HG03439 (cell line): ENCODE results near the gene ITIH1.

Experiments
- ATAC-seq: cut with Tn5 transposase; IDR thresholded peaks from one replicate; pipeline ENCODE4 v1.9.1; 2021; ENCODE audit warnings: mild to moderate bottlenecking, moderate library complexity; ENCODE audit not compliant: unreplicated experiment

The ITIH1 gene

GRCh38 chr3:52790337-52790736 lies 12.9 kb downstream of the ITIH1 start:
- no peak for ATAC-seq

DNA sequence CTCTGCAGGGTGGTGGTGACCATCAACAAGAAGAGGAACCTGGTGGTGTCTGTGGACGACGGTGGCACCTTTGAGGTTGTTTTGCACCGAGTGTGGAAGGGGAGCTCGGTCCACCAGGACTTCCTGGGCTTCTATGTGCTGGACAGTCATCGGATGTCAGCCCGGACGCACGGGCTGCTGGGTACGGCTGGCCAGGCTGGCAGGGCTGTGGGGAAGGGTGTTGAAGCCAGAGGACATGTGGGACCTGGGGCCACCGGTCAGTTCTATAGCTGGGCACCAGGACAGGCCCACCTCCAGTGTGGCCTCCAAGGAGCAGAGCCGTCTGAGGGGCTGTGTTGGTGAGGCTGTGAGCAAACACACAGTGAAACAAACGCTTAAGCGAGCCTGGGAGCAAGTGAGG lies 13.3 kb downstream of the ITIH1 start:
- ATAC-seq: no peak

GRCh38 chr3:52791366-52791765 lies 14.0 kb downstream of the ITIH1 start:
- no peak for ATAC-seq

GRCh38 chr3:52791928-52792327 lies 14.5 kb downstream of the ITIH1 start:
- ATAC-seq: no peak

DNA sequence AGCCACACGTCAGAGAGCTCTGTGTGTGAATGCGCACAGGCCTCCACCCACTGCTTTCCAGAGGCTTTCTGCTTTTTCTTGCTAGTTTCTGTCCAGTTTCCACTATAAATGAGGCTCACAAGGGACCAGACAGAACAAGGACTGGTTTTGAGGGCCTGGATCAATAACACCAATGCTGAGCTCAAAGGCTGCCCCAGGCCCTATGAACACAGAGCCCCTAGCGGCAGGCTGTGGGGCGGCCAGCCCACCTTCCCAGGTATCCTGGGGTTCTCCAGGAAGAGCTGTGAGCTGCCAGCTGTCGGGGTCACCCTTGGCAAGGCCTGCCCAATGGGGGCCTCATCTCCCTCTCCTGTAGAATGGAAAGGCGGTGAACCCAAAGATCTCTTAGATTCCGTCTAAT lies 15.0 kb downstream of the ITIH1 start:
- ATAC-seq: no peak

DNA sequence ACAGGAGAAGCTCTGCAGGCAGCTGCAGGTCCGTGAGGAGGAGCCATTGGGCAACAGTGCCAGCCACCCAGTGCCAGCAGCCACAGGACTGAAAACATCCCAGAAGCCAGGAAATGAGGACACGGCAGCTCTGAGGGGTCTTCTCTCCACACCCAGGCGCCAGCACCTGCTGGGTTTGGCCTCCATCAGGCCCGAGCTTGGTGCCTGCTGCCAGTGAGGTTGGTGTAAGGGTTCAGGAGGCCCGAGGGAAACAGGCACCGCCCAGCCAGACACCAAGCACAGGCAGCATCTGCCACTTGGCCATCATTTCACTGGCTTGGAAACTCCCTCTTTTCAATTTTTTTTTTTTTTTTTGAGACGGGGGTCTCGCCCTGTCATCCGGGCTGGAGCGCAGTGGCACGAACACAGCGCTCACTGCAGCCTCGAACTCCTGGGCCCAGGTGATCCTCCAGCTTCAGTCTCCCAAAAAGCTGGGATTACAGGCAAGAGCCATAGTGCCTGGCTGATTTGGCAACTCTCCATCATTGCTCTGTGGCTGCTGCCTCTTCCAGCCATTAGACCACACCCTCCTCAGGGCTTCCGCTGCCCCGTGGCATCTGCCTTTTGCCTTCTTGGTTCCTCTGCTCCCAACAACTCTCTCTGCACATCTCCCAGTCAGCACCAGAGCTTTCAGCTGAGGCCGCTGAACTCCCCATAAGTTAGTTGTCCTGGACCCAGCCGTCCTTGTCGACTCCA lies 15.7 kb downstream of the ITIH1 start:
- no peak for ATAC-seq

DNA sequence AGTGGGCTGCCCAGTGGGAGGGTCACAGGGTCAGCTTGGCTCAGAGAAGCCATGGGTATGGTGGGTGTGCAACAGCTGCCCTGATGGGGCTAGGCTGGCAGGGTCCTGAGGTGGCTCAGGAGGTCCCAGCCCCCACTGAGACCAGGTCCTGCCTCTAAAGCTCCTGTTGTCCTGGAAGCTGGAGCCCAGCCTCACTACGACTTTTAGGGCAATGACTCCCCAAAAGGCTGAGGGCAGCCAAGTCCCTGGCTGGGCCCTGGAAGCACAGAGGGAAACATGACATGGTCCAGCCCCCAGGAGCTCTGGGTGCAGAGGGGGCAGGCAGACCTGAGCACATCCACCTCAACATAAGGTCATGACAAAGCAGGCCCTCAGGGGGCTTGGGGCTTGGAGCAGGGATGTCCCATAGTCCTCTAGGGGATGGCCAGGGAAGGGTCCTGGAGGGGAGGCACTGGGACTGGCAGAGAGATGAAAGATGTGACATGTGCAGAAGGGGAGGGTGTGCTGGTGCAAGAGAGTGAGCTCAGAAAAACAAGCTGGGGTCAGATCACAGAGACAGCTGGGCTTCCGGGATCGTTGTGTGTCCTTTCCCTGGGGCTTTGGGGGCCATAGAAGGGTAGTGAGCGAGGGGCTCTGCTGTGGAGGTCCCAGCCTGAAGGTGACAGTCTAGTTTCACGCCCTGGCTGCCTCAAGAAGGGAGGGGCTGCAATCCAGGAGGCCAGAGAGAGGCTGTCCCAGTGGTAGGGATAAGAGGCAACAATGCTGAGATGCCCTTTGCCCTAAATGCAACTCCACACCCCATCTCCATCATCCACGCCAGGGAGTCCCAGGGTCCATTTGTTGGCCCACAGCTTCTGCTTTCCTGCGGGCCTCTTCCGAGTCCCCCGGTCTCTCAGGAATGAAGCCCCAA lies 16.6 kb downstream of the ITIH1 start:
- no peak for ATAC-seq

DNA sequence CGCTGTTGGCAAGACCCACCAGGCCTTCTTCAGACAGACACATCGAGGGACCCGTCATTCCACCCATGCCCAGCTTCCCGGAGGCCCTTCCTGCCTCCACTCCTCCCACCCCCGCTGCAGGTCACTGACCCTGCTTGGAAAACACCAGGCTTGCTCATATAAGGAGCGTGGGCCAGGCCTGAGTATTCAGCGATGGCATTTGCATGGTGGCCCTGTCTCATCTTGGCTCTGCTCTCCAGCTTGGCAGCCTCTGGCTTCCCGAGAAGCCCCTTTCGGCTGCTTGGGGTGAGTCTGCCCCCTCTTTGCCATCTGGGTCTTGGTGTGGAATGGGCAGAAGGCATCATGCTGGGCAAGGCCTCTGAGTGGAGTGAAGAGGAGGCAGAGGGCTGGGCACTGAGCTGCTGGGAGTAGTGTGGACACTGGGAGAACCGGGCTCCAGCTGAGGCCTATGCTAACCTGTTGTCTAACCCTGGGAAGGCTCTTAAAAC lies 17.3 kb downstream of the ITIH1 start, which contains the start of gene ITIH3:
Gene ITIH3, plus strand, starts transcription at position 185 of the 488 bp plus-strand sequence. Its CDS starts 8 bp downstream, at position 193.
- no peak for ATAC-seq

GRCh38 chr3:52795298-52795900 lies 18.0 kb downstream of the ITIH1 start:
- no peak for ATAC-seq

GRCh38 chr3:52796411-52796810 lies 19.0 kb downstream of the ITIH1 start:
- no peak for ATAC-seq

- no peak for ATAC-seq
Observed at GRCh38 chr3:52798376-52798977, 21.1 kb downstream of the ITIH1 start.

DNA sequence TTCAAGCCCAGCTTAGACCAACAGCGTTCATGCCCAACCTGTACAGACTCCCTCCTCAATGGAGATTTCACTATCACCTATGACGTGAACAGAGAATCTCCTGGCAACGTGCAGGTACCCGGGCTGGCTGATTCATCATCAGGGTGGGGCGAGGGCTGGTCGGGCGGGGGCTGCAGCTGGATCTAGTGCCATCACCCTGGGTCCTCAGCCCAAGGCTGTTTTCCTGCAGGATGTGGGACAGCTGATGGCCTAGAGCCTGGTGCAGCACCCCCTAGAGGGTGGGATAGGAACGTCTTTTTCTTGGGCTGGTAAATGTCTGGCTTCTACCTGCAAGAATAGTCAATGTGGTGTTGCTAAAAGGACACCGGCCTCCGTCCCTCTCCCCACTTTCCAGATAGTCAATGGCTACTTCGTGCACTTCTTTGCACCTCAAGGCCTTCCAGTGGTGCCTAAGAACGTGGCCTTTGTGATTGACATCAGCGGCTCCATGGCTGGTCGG lies 21.6 kb downstream of the ITIH1 start:
- ATAC-seq: no peak

GRCh38 chr3:52800079-52800478 lies 22.7 kb downstream of the ITIH1 start:
- ATAC-seq: no peak

GRCh38 chr3:52801839-52802238 lies 24.4 kb downstream of the ITIH1 start:
- ATAC-seq: no peak

- no peak for ATAC-seq
Observed at GRCh38 chr3:52805270-52806039, 28.1 kb downstream of the ITIH1 start.

DNA sequence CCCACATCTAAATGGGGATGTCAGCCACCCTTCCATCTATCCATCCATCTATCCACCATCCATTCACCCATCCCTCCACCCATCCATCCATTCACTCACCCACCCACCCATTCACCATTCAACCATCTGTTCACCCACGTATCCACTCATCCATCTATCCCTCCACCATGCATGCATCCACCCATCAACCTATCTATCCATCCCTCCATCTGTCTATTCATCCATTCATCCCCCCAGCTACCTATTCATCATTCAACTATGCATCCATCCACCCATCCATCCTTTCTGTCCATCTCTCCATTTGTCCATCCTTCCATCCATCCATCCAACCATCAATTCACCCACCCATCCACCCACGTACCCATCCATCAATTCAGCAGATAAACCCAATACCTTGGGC lies 31.8 kb downstream of the ITIH1 start:
- no peak for ATAC-seq

GRCh38 chr3:52809662-52810377 lies 32.4 kb downstream of the ITIH1 start:
- ATAC-seq: no peak

GRCh38 chr3:52810923-52811322 lies 33.5 kb downstream of the ITIH1 start:
- ATAC-seq: no peak

GRCh38 chr3:52811452-52812011 lies 34.1 kb downstream of the ITIH1 start:
- no peak for ATAC-seq
